Nucleus accumbens (tissue), 56 donors: ENCODE data around the gene GALK2.
"Not testable (repeated sequence)": the region's sequence is repeated elsewhere in the genome, so short reads cannot be mapped to it uniquely, and the experiment has no call there.

Source experiments
- DNase-seq, 56 donors: peaks; one replicate each; lab custom pipeline; 2025; lab: John Stamatoyannopoulos, UW

GALK2 gene

DNA sequence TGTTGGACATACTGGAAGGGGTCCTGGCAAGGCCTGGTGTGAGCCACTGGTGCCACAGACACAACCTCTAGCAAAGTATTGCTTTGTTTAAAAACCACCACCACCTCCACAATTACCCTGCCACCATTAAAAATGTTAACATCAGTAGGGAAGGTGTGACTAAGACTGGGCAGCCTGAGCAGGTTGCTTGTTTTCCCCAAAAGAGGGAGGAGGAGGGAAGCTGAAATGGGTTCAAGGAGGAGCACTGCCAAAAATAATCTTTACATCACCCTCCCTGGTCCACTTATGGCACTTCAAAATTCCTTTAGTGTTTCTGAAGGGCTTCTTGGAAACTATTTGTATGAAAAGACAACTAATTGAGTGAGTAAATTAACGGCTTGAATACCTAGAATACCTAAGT, 153.2 kb downstream of the GALK2 start:
- no peak for DNase-seq

DNA sequence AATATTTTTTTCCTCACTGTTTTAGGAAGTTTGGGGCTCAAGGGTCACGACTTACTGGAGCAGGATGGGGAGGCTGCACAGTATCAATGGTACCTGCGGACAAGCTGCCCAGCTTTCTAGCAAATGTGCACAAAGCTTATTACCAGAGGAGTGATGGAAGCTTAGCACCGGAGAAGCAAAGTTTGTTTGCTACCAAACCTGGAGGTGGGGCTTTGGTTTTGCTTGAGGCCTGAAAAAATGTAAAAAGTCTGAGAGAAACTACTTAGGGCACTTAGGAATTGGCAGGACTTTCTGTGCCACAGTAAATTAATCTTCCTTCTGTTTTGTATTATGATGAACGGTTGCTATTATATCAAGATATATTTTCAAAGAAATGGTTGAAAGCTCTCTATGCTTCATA, 157.9 kb downstream of the GALK2 start:
- no peak for DNase-seq

DNA sequence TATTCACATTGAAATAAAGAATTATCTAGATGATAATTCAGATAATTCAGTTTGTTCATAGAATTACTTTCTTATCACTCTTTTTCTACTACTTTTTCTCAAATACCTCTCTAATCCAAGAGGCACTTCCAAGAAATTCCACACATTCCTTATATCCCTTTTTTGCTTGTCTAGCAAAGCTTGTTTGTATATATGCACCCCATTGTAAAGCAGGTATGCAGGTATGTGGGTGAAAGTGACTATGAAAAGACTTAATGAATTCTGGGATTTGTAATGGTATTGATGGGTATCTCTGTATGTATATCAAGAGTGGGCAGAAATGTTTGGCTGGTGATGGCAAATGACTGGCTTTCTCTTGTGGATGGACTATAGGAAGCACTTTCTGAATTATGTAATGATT, 158.9 kb downstream of the GALK2 start:
- DNase-seq: no peak

DNA sequence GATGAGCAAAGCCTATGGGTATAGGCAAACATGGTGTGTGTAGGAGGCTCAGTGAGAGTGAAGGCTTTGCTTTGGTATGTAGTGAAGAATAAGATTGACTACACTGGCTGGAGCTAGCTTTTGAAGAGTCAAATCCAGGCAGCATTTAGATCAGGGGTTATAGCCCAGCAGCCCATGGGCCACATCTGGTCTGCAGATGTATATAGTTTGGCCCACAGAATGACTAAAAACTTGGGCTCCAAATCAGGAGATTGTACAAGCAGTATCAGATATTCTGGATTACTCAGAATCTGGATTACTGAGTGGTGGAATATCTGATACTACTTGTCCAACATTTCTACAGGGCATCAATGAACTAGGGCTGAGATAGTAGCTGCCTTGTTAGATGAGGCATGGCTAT, 160.1 kb downstream of the GALK2 start:
- no peak for DNase-seq

DNA sequence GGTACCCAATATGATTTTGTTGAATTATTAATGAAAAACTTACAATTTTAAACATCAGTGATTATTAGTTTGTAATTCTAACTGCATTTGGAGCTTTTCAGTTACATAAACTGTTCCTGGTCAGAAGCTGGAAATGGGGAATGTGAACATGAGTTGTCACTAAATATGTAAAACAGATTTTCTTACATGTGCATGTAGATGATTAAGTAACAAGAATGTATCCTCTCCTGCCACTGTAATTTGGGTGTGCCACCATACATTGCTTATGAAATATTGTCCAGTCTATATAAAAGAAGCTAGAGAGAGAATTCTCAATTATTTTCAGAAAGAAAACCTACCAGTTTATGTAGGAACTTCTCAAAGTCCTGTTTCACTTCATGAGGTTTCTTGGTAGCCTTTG, 161.4 kb downstream of the GALK2 start:
- DNase-seq: no peak

DNA sequence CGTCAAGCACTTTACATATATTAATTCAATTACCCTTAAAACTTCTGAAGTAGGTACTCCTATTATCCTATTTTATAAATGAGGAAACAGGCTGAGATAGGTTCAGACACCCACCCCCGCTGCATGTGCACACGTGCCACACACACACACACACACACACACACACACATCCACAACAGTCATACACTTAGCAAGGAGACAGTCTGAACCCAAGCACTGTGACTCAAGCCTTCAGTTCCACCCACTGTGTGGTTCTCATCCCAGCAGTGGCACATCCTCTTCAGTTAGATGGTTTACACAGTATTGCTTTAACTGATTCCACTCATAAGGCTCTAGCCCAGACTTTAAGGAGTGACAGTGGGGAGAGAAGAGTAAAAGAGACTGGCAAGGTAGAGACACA, 161.9 kb downstream of the GALK2 start:
- peak in 5 of 56 donors; percentile 4 to 28 (median 8) for DNase-seq

DNA sequence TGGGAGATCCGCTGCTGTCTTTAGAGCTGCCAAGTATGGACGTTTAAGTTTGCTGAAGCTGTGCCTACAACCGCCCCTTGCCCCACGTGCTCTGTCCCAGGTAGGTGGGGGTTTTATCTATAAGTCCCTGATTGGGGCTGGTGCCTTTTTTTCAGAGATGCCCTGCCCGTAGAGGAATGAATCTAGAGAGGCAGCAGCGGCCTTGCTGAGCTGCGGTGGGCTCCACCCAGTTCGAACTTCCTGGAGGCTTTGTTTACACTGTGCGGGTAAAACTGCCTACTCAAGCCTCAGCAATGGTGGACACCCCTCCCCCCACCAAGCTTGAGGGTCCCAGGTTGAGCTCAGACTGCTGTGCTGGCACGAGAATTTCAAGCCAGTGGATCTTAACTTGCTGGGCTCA, 169.6 kb downstream of the GALK2 start:
- DNase-seq: no peak

DNA sequence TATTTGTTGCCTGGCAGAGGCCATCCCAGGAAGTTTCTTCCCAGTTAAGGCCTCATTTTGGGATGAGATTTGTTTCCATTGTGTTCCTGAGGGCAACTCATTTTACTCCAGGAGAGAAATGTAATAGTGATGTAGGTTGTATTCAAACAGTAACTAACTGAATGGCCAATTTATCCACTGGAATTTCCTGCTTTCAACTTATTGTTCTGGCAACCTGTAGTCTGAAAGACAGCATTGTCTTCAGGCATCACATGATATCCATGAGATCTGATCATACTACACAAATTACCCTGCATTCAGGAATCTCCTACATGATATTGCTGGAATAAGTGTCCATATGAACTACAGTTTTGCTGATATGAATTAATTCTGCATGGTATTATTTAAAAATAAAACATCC, 173.5 kb downstream of the GALK2 start:
- DNase-seq: no peak

DNA sequence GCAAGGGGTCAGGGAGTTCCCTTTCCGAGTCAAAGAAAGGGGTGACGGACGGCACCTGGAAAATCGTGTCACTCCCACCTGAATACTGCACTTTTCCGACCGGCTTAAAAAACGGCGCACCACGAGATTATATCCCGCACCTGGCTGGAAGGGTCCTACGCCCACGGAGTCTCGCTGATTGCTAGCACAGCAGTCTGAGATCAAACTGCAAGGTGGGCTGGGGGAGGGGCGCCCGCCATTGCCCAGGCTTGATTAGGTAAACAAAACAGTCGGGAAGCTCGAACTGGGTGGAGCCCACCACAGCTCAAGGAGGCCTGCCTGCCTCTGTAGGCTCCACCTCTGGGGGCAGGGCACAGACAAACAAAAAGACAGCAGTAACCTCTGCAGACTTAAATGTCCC, 184.4 kb downstream of the GALK2 start:
- DNase-seq: not testable (repeated sequence)

DNA sequence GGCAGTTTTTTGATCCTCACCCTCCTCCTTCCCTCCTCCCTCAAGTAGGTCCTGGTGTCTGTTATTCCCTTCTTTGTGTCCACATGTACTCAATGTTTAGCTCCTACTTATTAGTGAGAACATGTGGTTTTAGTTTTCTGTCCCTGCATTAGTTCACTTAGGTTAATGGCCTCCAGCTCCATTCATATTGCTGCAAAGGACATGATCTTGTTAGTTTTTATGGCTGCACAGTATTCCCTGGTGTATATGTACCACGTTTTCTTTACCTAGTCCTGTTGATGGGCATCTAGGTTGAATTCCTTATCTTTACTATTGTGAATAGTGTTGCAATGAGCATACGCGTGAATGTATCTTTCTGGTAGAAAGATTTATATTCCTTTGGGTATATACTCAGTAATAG, 191.3 kb downstream of the GALK2 start:
- DNase-seq: no peak

DNA sequence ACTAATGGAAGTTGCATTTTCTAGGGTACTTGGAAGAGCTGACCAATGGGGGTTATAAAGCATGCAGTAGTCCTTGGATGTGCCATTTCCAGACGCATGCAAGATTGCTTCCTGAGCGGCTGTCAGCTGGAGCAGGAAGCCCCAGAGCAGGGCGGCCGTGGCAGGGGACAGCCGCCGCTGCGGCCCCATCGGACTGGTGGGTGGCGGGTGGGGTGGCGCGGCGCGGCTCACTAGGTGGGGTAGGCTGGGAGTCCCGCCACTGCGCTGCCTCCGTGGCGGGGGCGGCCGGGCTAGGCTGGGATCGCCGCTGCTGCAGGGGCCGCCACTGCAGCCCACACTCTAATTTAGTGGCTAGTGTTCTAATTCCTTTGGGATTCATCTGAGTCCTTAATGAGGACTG, 196.4 kb downstream of the GALK2 start:
- DNase-seq: no peak

DNA sequence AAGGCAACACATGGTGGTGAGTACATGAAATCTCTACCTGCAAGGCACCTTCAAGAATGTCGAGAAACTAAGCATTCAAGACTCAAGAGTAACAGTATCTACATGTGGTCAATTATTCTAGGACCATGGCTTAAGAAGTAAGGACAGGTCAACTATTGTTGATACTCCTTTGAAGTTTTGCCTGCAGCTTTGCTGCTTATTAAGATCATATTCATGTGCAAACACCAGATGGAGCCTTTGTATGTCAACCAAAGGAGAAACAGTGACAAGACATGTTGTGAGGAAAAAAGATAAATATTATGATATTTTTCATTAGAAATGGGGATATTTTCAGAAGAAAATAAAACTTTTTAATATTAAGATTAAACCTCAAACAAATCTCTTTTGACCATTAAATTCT, 200.7 kb downstream of the GALK2 start:
- no peak for DNase-seq

DNA sequence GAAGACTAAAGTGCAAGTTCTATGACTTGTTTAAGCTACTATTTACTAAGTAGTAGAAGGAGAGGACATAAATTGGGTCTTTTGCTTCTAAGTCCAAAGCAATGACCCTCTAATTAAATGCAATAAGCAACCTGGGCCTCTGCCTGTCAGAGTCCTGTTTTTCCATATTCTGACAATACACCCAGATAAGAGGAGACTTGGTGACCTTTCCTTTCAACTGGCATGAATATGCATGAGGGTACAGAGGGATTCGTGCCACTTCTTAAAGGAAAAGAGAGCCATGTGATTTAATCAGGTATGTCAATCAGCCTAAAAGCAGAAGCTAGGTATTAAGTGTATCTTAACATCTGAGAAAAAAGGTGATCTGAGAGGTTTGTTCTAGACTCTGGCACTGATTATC, 202.3 kb downstream of the GALK2 start:
- DNase-seq: no peak

DNA sequence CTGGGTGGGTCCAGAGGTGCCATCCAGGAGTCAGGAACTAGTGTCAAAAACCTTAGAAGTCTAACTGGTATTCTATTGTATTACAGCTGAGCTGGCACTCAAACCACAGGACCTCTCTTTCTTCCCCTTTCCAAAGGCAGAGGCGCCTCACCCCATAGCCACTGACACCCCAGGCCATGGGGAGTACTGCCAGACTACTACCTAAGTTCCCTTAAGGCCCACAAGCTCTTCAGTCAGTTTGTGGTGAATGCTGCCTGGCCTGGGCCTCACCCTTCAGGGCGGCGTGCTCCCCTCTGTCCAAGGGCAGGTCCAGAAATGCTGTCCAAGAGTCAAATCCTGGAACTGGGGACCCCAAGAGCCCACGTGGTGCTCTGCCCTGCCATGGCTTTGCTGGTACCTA, 209.9 kb downstream of the GALK2 start:
- DNase-seq: no peak

DNA sequence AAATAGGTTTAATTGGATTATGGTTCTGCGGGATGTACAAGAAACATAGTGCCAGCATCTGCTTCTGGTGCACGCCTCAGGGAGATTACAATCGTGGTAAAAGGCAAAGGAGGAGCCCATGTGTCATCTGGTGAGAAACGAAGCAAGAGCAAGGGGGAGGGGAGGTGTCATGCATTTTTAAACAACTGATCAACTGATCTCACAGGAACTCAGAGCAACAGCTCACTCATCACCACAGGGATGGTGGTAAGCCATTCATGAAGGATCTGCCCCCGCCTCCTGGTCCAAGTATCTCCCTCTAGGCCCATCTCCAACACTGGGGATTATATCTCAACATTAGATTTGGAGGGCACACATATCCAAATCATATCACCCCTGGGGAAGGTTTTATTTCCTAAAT, 210.9 kb downstream of the GALK2 start:
- DNase-seq: no peak
